Esophagus muscularis mucosa (tissue), 4 donors: ENCODE measurements around the gene HOPX. TPM values are rescaled to one million over a fixed set of nuclear protein-coding genes. Genes with fewer than 3 reads are reported as not detected.

ENCODE experiments used
- DNase-seq: peaks from one replicate; pipeline ENCODE4 v3.0.0-alpha.2; 2017; ENCODE audit errors: extremely low spot score
- H3K27ac ChIP-seq, 4 donors: fragments of 200-600 bp; sonication (generic); replicated peaks in 1 of 4; 1 replicate in 3 of 4; 2 replicates in 1 of 4; pipeline ENCODE4 v1.5.1; 2016 to 2019; ENCODE audit warnings: mild to moderate bottlenecking in 1 of 4
- H3K27me3 ChIP-seq, 4 donors: fragments of 200-600 bp; sonication (generic); one replicate each; pipeline versions ENCODE4 v1.5.1 to v1.6.0; 2016 to 2019
- H3K36me3 ChIP-seq, 4 donors: fragments of 200-600 bp; sonication (generic); one replicate each; pipeline ENCODE4 v1.5.1; 2016 to 2019
- H3K4me1 ChIP-seq, 4 donors: fragments of 200-600 bp; sonication (generic); one replicate each; pipeline ENCODE4 v1.5.1; 2016 to 2019
- H3K4me3 ChIP-seq, 4 donors: fragments of 200-600 bp; sonication (generic); 1 replicate in 2 of 4; 2 replicates in 2 of 4; pipeline ENCODE4 v1.5.1; 2016 to 2019; ENCODE audit warnings: mild to moderate bottlenecking in 4 of 4, moderate library complexity in 1 of 4
- H3K9me3 ChIP-seq, 4 donors: fragments of 200-600 bp; sonication (generic); 1 replicate in 3 of 4; 2 replicates in 1 of 4; pipeline ENCODE4 v1.5.1; 2016 to 2019
- EP300 ChIP-seq: sonication (generic); formaldehyde crosslinking; IDR thresholded peaks from one replicate; pipeline ENCODE4 v1.6.1; 2017; ENCODE audit warnings: antibody characterized with exemption
- POLR2A ChIP-seq: fragments of 450-650 bp; IDR thresholded peaks from one replicate; pipeline ENCODE4 v1.6.1; 2017; ENCODE audit warnings: antibody characterized with exemption, moderate library complexity, mild to moderate bottlenecking, low read depth
- POLR2AphosphoS5 ChIP-seq, 2 donors: sonication (generic); formaldehyde crosslinking; IDR thresholded peaks; one replicate each; pipeline ENCODE4 v1.6.1; 2017; ENCODE audit warnings: antibody characterized with exemption in 2 of 2
- WGBS: methylation state at CpG from one replicate; pipeline ENCODE4 v1.1.5; 2018; 5-methylcytosine and 5-hydroxymethylcytosine counted together
- intact Hi-C: fragments of 100-400 bp; cut with DNase I; formaldehyde crosslinking; loops from one replicate; pipeline ENCODE4 v1.15.1; 2023
- total RNA-seq, 4 donors: library from RNA; depleted of rRNA; stranded (reverse); fragments of >200 nt; gene quantifications; one replicate each; pipeline versions ENCODE4 v1.1.0 to v1.2.1, GENCODE V29; 2016
- TF ChIP-seq, protein P1 (sequence below), 3 experiments: fragments of 200-600 bp in 2 of 3; fragments of 450-650 bp in 1 of 3; sonication (generic) in 2 of 3; IDR thresholded peaks; one replicate each; pipeline ENCODE4 v1.5.1; 2017 to 2019; ENCODE audit warnings: antibody characterized with exemption in 3 of 3, mild to moderate bottlenecking in 2 of 3, moderate library complexity in 1 of 3

Gene HOPX
- total RNA-seq, 4 donors from 2014 or later: 5.1 to 11.9 (median 7.5) TPM

DNA sequence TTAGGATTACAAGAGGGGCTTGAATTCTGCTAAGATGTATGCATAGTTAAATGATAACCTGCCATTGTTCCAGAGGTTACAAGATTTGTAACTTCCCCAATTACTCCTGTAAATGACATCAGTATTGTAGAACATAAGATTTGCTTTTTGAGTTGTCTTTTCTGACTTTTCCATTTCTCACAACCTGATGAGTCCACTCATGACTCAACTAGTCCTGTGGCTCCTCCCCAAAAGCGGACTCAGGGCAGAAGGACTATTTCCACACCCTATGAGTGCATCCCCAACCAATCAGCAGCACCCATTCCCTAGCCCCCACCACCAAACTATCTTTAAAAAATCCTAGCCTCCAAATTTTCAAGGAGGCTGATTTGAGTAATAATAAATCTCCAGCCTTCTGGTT, 54.7 kb downstream of the HOPX start:
- DNase-seq: no peak
- H3K4me3 ChIP-seq: no peak overlapping the region
- 100% methylated on average over 1 of the region's 1 CpG for WGBS
- H3K27me3 ChIP-seq: no peaks in the 10 kb centered on the region
- intact Hi-C loops: no loop called here
- H3K4me1 ChIP-seq: no peaks in the 10 kb centered on the region
- no peak overlapping the region for H3K27ac ChIP-seq
- H3K36me3 ChIP-seq: no peaks in the 10 kb centered on the region
- TF ChIP-seq, protein P1, sequence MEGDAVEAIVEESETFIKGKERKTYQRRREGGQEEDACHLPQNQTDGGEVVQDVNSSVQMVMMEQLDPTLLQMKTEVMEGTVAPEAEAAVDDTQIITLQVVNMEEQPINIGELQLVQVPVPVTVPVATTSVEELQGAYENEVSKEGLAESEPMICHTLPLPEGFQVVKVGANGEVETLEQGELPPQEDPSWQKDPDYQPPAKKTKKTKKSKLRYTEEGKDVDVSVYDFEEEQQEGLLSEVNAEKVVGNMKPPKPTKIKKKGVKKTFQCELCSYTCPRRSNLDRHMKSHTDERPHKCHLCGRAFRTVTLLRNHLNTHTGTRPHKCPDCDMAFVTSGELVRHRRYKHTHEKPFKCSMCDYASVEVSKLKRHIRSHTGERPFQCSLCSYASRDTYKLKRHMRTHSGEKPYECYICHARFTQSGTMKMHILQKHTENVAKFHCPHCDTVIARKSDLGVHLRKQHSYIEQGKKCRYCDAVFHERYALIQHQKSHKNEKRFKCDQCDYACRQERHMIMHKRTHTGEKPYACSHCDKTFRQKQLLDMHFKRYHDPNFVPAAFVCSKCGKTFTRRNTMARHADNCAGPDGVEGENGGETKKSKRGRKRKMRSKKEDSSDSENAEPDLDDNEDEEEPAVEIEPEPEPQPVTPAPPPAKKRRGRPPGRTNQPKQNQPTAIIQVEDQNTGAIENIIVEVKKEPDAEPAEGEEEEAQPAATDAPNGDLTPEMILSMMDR (IDR thresholded peaks at IDR 0.05): no peak
- TF ChIP-seq POLR2A (no peak), POLR2AphosphoS5 (IDR thresholded peaks at IDR 0.05) (no peak), EP300 (no peak)
- H3K9me3 ChIP-seq: peaks cover 0 to 18% (median 0%) of the 10 kb centered on the region in 4 donors

GRCh38 chr4:56622176-56622575, 58.9 kb downstream of the HOPX start:
- intact Hi-C loops: no loop called here
- Histone ChIP-seq H3K27me3 (peaks cover 0 to 8% (median 0%) of the 10 kb centered on the region in 4 donors), H3K9me3 (peaks cover 0 to 18% (median 0%) of the 10 kb centered on the region in 4 donors), H3K36me3 (no peaks in the 10 kb centered on the region), H3K27ac (no peak overlapping the region), H3K4me3 (no peak overlapping the region), H3K4me1 (no peaks in the 10 kb centered on the region)
- WGBS: 45% methylated on average over 1 of the region's 1 CpG
- TF ChIP-seq POLR2AphosphoS5 (IDR thresholded peaks at IDR 0.05): no peak
- TF ChIP-seq, protein P1 (IDR thresholded peaks at IDR 0.05): no peak
- no peak for TF ChIP-seq EP300
- no peak for TF ChIP-seq POLR2A
- no peak for DNase-seq

DNA sequence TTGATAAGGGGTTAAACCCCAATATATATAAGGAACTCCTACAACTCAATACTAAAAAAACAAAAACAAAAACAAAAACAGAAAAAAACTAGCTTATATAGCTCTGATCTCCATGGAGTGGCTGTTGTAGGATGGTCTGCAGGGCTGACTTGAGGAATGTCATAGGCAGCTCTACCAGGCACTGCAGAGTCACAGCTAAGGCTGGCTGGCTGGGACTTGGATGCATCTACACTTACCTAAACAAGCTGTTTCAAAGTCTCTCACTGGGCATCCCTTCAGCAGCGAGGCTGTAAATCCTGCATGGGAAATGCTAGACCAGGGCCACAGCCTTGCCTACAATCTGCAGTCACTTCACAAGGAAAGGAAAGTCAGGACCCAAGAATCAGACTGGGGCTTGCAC, 61.3 kb downstream of the HOPX start:
- no peaks in the 10 kb centered on the region for H3K4me1 ChIP-seq
- peaks cover 0 to 8% (median 0%) of the 10 kb centered on the region in 4 donors for H3K9me3 ChIP-seq
- WGBS: 92% methylated on average over 1 of the region's 1 CpG
- no peaks in the 10 kb centered on the region for H3K36me3 ChIP-seq
- DNase-seq: no peak
- intact Hi-C loops: no loop called here
- no peak overlapping the region for H3K27ac ChIP-seq
- H3K4me3 ChIP-seq: no peak overlapping the region
- peaks cover 0 to 15% (median 0%) of the 10 kb centered on the region in 4 donors for H3K27me3 ChIP-seq
- no peak for TF ChIP-seq POLR2AphosphoS5 (IDR thresholded peaks at IDR 0.05)
- TF ChIP-seq, protein P1 (IDR thresholded peaks at IDR 0.05): no peak
- no peak for TF ChIP-seq POLR2A
- TF ChIP-seq EP300: no peak

GRCh38 chr4:56619160-56619559, 61.9 kb downstream of the HOPX start:
- Histone ChIP-seq H3K4me1 (no peaks in the 10 kb centered on the region), H3K27me3 (peaks cover 0 to 15% (median 0%) of the 10 kb centered on the region in 4 donors), H3K27ac (no peak overlapping the region), H3K4me3 (no peak overlapping the region), H3K36me3 (no peaks in the 10 kb centered on the region), H3K9me3 (peaks cover 0 to 1% (median 0%) of the 10 kb centered on the region in 4 donors)
- no peak for TF ChIP-seq POLR2AphosphoS5 (IDR thresholded peaks at IDR 0.05)
- TF ChIP-seq POLR2A: no peak
- TF ChIP-seq EP300: no peak
- TF ChIP-seq, protein P1 (IDR thresholded peaks at IDR 0.05): no peak
- intact Hi-C loops: no loop called here
- DNase-seq: no peak
- 60% methylated on average over 2 of the region's 2 CpGs for WGBS

DNA sequence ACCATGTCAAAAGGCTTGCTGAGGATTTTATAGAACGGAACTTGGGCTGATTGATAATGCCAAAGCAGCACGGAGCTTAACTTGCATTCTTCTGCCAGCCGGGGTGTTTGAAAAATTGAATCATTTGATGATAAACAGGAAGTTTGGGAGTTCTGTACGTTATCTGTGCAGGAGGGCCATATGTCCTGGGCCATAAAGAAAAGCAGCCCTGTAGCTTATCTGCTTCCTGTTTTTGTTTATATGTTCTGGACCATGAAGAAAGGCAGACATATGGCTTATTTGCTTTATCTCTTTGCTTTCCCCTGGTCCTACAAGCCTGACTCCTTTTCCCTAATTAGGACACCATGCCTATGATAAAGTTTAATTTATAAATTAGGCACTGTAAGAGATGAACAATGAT, 62.4 kb downstream of the HOPX start:
- no peaks in the 10 kb centered on the region for H3K4me1 ChIP-seq
- WGBS: 53% methylated on average over 4 of the region's 4 CpGs
- no peaks in the 10 kb centered on the region for H3K9me3 ChIP-seq
- TF ChIP-seq, protein P1 (IDR thresholded peaks at IDR 0.05): no peak
- TF ChIP-seq POLR2AphosphoS5 (IDR thresholded peaks at IDR 0.05) (no peak), POLR2A (no peak), EP300 (no peak)
- no peak for DNase-seq
- peaks cover 0 to 15% (median 0%) of the 10 kb centered on the region in 4 donors for H3K27me3 ChIP-seq
- H3K27ac ChIP-seq: no peak overlapping the region
- intact Hi-C loops: no loop called here
- no peaks in the 10 kb centered on the region for H3K36me3 ChIP-seq
- no peak overlapping the region for H3K4me3 ChIP-seq
